ENCODE measurements around the gene GLCCI1.

- TF ChIP-seq CTCF (IDR thresholded peaks at IDR 0.05; ENCODE audit: extremely low read depth in 1 of 2, insufficient read depth in 1 of 2, low read depth in 1 of 2, low read length in 2 of 2) = no peak
- no peak for TF ChIP-seq POLR2A (IDR thresholded peaks at IDR 0.05; ENCODE audit: low read depth, low read length)
Measured at GRCh38 chr7:8094164-8095140, 125.9 kb downstream of the GLCCI1 start.
